HG03354 (cell line): ENCODE measurements around the gene AP2S1.
"Not testable (repeated sequence)": the region's sequence is repeated elsewhere in the genome, so short reads cannot be mapped to it uniquely, and the experiment has no call there.

Experiments used
- ATAC-seq: cut with Tn5 transposase; IDR thresholded peaks from one replicate; pipeline ENCODE4 v1.9.1; 2021; ENCODE audit warnings: mild to moderate bottlenecking; ENCODE audit not compliant: unreplicated experiment, poor library complexity, severe bottlenecking

AP2S1 gene

GRCh38 chr19:46845959-46846459 lies 4.6 kb downstream of the AP2S1 start:
- no peak for ATAC-seq

DNA sequence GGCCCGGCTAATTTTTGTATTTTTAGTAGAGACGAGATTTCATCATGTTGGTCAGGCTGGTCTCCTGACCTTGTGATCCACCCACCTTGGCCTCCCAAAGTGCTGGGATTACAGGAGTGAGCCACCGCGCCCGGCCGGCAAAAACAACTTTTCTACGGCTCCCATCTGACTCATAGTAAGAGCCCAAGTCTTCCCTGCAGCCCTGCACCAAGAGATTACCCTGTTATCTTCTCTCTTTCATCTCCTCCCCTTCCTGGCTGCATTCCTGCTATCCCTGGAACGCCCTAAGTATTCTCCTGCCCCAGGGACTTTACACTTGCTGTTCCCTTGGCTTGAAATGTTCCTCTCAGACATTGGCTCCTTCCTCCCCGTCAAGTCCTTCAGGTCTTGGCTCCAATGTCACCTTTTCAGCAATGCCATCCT lies 6.6 kb downstream of the AP2S1 start:
- ATAC-seq = no peak

- ATAC-seq = no peak
Observed at GRCh38 chr19:46842791-46843190, 7.9 kb downstream of the AP2S1 start.

DNA sequence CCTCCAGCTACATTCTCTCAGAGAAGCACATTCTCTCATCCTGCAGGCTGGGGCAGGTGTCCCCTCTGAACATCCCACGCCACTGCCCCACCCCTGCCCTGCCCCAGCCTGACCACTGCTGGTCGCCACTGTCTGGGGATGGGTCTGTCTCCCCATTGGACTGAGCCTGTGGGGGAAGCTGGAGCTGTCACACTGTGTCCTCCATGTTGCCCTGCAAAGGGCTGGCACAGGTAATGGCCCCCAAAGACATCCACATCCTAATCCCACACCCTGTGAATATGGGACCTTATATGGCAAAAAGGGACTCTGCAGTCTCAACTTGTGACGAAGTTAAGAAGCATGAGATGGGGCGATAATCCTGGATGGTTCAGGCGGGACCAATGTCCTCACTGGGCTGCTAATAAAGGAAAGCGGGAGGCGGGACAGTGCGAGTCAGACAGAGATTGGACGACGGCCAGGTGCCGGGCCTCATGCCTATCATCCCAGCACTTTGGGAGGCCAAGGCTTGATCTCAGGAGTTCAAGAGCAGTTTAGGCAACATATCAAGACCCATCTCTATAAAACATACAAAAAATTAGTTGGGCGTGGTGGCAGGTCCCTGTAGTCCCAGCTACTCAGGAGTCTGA lies 9.1 kb downstream of the AP2S1 start:
- ATAC-seq = no peak

DNA sequence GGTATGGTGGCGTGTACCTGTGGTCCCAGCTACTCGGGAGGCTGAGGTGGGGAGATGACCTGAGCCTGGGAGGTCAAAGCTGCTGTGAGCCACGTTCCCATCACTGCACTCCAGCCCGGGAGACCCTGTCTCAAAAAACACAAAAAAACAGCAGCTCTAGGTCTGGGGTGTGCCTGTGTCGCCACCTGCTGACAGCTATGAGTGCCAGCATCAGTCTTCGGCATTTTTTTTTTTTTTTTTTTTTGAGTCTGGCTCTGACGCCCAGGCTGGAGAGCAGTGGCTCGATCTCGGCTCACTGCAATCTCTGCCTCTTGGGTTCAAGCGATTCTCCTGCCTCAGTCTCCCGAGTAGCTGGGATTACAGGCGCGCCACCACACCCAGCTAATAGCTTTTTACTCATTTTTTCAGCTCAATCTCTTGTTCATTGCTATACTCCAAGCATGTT lies 10.1 kb downstream of the AP2S1 start:
- no peak for ATAC-seq

DNA sequence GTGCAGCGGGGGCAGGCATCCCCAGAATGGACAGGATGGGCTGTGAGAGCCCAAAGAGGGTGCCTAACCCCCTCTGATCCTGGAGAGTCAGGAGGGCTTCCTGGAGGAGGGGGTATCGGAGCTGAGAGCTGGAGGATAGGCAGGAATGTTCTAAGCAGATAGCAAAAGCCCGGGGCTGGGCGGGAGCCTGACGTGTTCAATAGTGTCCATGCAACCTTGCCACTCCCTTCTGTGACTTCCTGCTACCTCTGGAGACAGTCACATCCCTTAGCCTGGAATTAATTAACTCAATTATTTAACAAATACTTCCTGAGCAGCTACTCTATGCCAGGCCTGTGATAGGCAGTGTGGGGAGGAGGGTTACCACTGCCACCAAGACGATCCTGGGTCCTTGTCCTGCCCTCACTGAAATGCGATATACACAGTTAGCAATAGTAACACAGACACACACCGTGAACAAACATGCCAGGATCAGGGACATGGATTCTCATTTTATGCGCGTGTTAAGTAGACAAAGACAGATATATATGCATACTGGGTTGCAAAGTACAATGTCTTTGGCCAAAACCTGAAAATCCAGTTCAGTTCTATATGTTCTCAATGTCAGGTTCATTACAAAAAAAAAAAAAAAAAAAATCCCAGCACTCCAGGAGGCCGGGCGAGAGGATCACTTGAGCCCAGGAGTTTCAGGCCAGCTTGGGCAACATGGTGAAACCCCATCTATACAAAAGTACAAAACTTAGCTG lies 10.7 kb downstream of the AP2S1 start:
- no peak for ATAC-seq

DNA sequence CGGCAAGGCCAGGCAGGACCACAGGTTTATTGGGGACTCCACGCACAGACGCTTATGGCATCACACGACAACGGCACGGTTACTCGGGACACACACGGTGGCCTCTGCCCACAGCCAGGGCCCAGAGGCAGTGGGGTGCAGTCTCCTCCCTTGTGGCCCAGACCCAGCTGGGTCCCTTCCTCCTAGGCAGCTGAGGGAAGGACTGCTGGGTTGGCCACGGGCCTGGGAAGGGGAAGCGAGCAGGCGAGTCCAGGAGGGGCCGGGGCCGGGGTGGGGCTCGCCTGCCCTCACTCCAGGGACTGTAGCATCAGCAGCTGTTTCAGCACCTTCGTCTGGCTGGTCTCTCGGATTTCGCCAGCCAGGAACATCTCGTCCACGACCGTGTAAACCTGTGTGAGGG lies 12.5 kb downstream of the AP2S1 start:
- no peak for ATAC-seq

DNA sequence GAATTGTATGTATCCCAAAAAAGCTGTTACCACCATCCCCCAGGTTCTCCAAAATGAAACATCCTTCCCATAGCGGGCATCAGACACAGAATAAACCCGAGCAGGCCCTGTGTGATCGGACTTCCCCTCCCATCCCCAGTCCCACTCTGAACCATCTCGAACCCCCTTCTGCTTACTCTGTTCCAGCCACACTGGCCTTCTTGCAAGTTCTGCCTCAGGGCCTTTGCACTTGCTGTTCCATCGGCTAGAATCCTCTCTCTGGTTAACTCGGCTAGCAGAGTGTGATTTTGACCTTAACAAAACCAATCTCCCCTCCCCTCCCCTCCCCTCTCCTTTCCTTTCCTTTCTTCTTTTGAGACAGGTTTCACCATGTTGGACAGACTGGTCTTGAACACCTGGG lies 15.7 kb downstream of the AP2S1 start:
- ATAC-seq = no peak

GRCh38 chr19:46834121-46834520 lies 16.5 kb downstream of the AP2S1 start:
- ATAC-seq = no peak

DNA sequence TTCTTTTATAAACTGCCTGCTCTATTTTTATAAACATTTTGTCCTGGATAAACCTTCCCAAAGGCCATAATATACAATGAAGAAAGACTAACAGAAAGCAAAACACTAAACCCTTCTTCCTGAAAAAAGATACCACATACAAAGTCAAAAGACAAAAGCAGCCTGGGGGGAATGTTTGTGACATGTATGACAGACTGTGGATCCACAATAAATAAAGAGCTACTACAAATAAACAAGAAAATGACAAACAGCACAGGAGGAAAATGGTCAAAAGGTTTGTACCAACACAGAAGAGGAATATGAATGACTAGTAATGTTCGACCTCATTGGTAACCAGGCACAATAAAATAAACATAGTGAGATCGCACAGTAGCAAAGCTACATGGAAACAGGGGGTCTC lies 19.8 kb downstream of the AP2S1 start:
- ATAC-seq = no peak

- ATAC-seq = no peak
Observed at GRCh38 chr19:46828484-46828883, 22.2 kb downstream of the AP2S1 start.

- no peak for ATAC-seq
Observed at GRCh38 chr19:46825731-46826055, 25.0 kb downstream of the AP2S1 start.

- no peak for ATAC-seq
Observed at GRCh38 chr19:46824890-46825730, 25.5 kb downstream of the AP2S1 start.

DNA sequence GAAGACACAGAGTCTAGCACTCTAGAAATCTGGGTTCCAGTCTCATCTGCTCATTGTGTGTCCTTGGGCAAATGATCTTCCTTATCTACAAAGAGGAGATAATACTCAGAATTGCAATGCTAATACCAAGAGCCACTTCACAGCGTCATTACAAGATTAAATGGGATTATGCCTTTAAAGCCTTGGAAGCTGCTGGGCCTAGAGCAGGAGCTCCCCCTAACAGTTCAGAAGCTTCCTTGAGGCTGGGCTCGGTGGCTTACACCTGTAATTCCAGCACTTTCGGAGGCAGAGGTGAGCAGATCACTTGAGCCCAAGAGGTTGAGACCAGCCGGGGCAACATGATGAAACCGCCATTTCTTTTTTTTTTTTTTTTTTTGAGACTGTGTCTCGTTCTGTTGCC lies 27.6 kb downstream of the AP2S1 start:
- no peak for ATAC-seq

DNA sequence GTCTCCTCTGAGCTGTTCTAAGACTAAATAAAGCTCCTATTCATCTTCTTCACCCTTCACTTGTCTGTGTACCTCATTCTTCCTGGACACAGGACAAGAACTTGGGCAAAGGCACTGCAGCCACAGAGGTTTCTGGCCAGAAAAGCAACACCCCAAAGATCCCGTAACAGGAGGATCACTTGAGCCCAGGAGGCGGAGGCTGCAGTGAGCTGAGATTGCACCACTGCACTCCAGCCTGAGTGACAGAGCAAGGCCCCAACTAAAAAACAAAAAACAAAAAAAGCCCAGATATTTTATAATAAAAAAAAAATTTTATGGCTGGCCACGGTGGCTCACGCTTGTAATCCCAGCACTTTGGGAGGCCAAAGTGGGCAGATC lies 28.2 kb downstream of the AP2S1 start:
- ATAC-seq = not testable (repeated sequence)

DNA sequence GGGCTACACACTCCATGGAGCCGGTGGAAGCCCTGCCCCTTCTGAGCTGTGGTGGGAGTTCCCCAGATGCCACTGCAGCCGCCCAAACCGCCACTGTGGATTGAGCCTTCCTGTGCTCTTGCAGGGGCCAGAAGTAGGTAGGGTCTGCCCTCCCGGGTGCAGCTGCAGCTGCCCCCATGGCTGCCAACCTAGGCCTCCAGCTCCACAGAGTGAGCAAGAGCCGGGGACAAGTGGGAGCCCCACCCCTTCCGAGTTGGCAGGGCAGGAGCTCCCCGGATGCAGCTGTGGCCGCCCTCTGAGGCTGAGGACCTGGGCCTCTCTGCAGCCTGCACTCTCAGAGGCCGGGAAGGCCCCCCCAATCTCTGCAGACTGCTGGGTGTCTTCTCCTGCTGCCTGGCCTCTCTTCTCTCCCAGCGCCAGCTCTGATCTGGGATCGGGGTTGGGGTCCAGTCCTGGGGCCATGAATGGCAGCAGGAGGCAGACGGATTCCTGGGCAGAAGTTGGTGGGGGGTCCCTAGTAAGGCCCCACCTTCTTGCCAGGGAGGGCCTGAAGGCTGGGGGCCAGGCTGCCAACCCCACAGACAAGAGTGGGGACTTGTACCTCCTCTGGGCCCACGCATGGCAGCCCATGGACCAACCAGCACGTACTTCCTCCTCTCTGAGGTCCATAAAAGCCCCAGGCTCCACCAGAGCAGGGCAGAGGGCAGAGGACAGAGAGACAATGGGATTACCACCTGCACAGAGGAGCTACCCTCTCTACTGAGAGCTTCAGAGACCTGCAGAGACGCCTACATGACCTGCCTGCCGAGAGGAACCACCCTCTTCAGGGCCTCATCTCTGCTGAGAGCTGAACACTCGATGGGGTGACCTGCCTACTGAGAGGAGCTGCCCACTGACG lies 28.9 kb downstream of the AP2S1 start:
- peak; percentile 56 for ATAC-seq

DNA sequence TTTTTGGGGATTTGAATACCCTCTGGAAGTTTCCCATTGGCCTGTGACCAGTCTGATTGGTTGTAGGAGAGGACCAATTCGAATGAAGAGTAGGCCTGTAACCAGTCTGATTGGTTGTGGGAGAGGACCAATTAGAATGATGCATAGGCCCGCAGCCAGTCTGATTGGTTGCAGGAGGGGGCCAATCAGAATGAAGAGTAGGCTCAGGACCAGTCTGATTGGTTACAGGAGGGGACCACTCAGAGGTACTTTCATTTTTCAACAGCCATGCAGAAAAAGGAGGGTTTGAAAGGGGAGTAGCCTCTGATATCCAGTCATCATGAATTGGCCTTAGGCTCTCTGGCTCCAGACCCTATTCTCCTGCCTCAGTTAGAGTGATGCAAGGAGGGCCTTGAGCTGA lies 31.8 kb downstream of the AP2S1 start:
- ATAC-seq = no peak

DNA sequence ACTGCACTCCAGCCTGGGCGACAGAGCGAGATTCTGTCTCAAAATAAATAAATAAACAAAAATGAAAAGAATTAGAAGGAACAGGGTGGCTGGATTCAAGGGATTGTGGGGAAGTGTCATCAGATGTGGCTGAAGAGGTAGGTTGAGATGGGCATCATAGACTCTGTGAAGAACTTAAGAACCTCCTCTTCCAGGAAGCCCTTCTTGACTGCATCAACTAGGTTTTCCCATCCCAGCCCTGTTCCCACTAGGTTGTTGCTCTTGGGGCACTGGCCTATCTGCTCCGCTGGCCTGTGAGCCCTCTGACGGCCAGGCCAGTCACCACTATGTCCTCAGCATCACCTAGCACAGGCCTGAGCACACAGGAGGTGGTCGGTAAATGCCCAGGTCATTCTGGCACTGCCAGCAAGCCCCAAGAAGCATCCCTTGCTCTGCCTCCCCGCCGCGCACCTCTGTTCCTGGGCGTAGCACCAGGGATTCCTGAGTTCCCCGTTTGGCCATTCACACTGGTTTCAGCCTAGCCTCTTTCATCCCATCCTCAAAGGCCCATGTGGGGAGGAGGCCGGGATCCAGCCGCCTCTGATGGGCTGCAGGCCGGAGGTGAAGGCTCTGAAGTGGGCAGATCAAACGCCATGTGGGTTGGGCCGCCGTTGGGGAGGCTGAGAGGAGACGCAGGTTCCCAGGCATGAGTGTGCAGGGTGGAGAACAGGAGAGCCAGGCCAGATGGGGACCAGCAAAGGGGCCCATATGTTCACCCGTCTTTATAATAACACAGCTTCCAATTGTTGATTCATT lies 34.6 kb downstream of the AP2S1 start:
- ATAC-seq = no peak

GRCh38 chr19:46813839-46814358 lies 36.7 kb downstream of the AP2S1 start:
- no peak for ATAC-seq
